GM18951 (cell line): ENCODE data around the gene TBC1D12.

Experiments used
- POLR2A ChIP-seq: IDR thresholded peaks from 4 replicates; pipeline ENCODE4 v1.6.1; 2011; ENCODE audit warnings: mild to moderate bottlenecking; ENCODE audit not compliant: insufficient read length, insufficient read depth; ENCODE audit errors: extremely low read depth
- in situ Hi-C: fragments of 300-500 bp; cut with MboI; formaldehyde crosslinking; loops from one replicate; pipeline ENCODE4 v1.12.0; 2022; ENCODE audit warnings: low sequenced_read_pairs, mixed read lengths, inconsistent platforms; ENCODE audit not compliant: unreplicated experiment

Gene TBC1D12

GRCh38 chr10:94402204-94402842, at the start of gene TBC1D12:
TSS of gene TBC1D12 (plus strand) at chr10:94402541. CDS start at chr10:94402614, 73 bp downstream.
- in situ Hi-C loops = no loop called here
- TF ChIP-seq POLR2A = peak; percentile 62

- no peak for TF ChIP-seq POLR2A
- in situ Hi-C loops = no loop called here
Observed at GRCh38 chr10:94353336-94353735, 49.0 kb upstream of the TBC1D12 start.

- TF ChIP-seq POLR2A = no peak
- in situ Hi-C loops = no loop called here
Observed at GRCh38 chr10:94355841-94356240, 46.5 kb upstream of the TBC1D12 start.

- no peak for TF ChIP-seq POLR2A
- in situ Hi-C loops = no loop called here
Observed at GRCh38 chr10:94357193-94357592, 45.1 kb upstream of the TBC1D12 start.

GRCh38 chr10:94358480-94358879, 43.9 kb upstream of the TBC1D12 start:
- TF ChIP-seq POLR2A = no peak
- in situ Hi-C loops = no loop called here

GRCh38 chr10:94361171-94361794, 41.1 kb upstream of the TBC1D12 start:
- TF ChIP-seq POLR2A = no peak
- in situ Hi-C loops = no loop called here

GRCh38 chr10:94362360-94363250, 39.7 kb upstream of the TBC1D12 start, which contains the start of gene NOC3L:
TSS of gene NOC3L (minus strand) at chr10:94362939. CDS start at chr10:94362838, 101 bp downstream.
- in situ Hi-C loops = no loop called here
- peak; percentile 88 for TF ChIP-seq POLR2A

- in situ Hi-C loops = no loop called here
- TF ChIP-seq POLR2A = no peak
Observed at GRCh38 chr10:94363251-94363565, 39.1 kb upstream of the TBC1D12 start.

- in situ Hi-C loops = no loop called here
- no peak for TF ChIP-seq POLR2A
Observed at GRCh38 chr10:94364482-94364881, 37.9 kb upstream of the TBC1D12 start.

- in situ Hi-C loops = no loop called here
- TF ChIP-seq POLR2A = no peak
Observed at GRCh38 chr10:94366382-94366781, 36.0 kb upstream of the TBC1D12 start.

GRCh38 chr10:94370501-94370900, 31.8 kb upstream of the TBC1D12 start:
- TF ChIP-seq POLR2A = no peak

GRCh38 chr10:94375374-94375773, 27.0 kb upstream of the TBC1D12 start:
- no peak for TF ChIP-seq POLR2A
- in situ Hi-C loops = no loop called here

More at GRCh38 chr10:94370501-94370900, 31.8 kb upstream of the TBC1D12 start:
- in situ Hi-C loops = no loop called here

- in situ Hi-C loops = no loop called here
- TF ChIP-seq POLR2A = no peak
Observed at GRCh38 chr10:94376865-94377264, 25.5 kb upstream of the TBC1D12 start.
